Natural killer cell (primary cell): ENCODE results near the gene CCDC183. TPM values are rescaled to one million over a fixed set of nuclear protein-coding genes. Genes with fewer than 3 reads are reported as not detected.

Experiments
- ATAC-seq, 3 donors: fragments of 150-1000 bp in 2 of 3; fragments of 200-7000 bp in 1 of 3; cut with Tn5 transposase; 1 replicate in 1 of 3; 2 replicates in 2 of 3; pipeline ENCODE4 v1.10.0; 2021; ENCODE audit warnings: mild to moderate bottlenecking in 2 of 3, moderate library complexity in 2 of 3
- DNase-seq, 2 donors: peaks; one replicate each; pipeline versions ENCODE4 v3.0.0 to v3.0.0-alpha.2; 2013 to 2021; ENCODE audit warnings: mixed read lengths in 1 of 2
- H3K27ac ChIP-seq: one replicate; pipeline ENCODE4 v1.5.1; 2013; ENCODE audit warnings: mild to moderate bottlenecking, low read length
- H3K27me3 ChIP-seq: one replicate; pipeline ENCODE4 v1.6.1; 2013; ENCODE audit warnings: low read length; ENCODE audit not compliant: control insufficient read depth, insufficient read depth
- H3K36me3 ChIP-seq: one replicate; pipeline ENCODE4 v1.6.1; 2013; ENCODE audit warnings: low read length; ENCODE audit not compliant: control insufficient read depth, insufficient read depth
- H3K4me1 ChIP-seq: one replicate; pipeline ENCODE4 v1.6.1; 2013; ENCODE audit warnings: low read length; ENCODE audit not compliant: control insufficient read depth, insufficient read depth
- H3K4me3 ChIP-seq: one replicate; pipeline ENCODE4 v1.5.1; 2013; ENCODE audit warnings: low read length
- H3K9me3 ChIP-seq: one replicate; pipeline ENCODE4 v1.6.1; 2013; ENCODE audit warnings: low read length; ENCODE audit not compliant: control insufficient read depth, insufficient read depth
- H3K27ac Mint-ChIP-seq, 2 donors: one replicate each; pipeline ENCODE4 v1.8.0; 2022; ENCODE audit warnings: mild to moderate bottlenecking in 2 of 2, mixed read lengths in 2 of 2, moderate library complexity in 1 of 2
- H3K27me3 Mint-ChIP-seq, 2 donors: one replicate each; pipeline ENCODE4 v1.8.0; 2022; ENCODE audit warnings: low read depth in 2 of 2, mixed read lengths in 2 of 2
- H3K36me3 Mint-ChIP-seq: one replicate; pipeline ENCODE4 v1.8.0; 2022; ENCODE audit warnings: mixed read lengths
- H3K4me1 Mint-ChIP-seq, 2 donors: one replicate each; pipeline ENCODE4 v1.8.0; 2022; ENCODE audit warnings: mixed read lengths in 2 of 2
- H3K4me3 Mint-ChIP-seq: one replicate; pipeline ENCODE4 v1.8.0; 2022; ENCODE audit warnings: mild to moderate bottlenecking, moderate library complexity, mixed read lengths
- H3K9me3 Mint-ChIP-seq, 2 donors: one replicate each; pipeline ENCODE4 v1.8.0; 2022; ENCODE audit warnings: mixed read lengths in 2 of 2
- CTCF ChIP-seq: fragments of 200-600 bp; IDR thresholded peaks from one replicate; pipeline ENCODE4 v1.8.0; 2022; ENCODE audit warnings: antibody characterized with exemption
- WGBS: methylation state at CpG from one replicate; pipeline ENCODE4 v1.1.7; 2013; ENCODE audit warnings: missing lambda C conversion rate; ENCODE audit not compliant: insufficient coverage; 5-methylcytosine and 5-hydroxymethylcytosine counted together
- intact Hi-C: fragments of 100-400 bp; cut with micrococcal nuclease; formaldehyde crosslinking; loops from one replicate; pipeline ENCODE4 v1.14.2; 2022
- total RNA-seq, 4 donors: library from RNA; stranded (reverse); fragments of 120-200 nt in 1 of 4; gene quantifications; one replicate each; pipeline versions ENCODE4 v1.2.3 to v1.2.4, GENCODE V29; 2013 to 2022

The CCDC183 gene
- total RNA-seq, 3 donors from 2014 or later (not counting 1 experiment from before 2014, with no cell fraction given): 0.56 to 0.75 (median 0.65) TPM

DNA sequence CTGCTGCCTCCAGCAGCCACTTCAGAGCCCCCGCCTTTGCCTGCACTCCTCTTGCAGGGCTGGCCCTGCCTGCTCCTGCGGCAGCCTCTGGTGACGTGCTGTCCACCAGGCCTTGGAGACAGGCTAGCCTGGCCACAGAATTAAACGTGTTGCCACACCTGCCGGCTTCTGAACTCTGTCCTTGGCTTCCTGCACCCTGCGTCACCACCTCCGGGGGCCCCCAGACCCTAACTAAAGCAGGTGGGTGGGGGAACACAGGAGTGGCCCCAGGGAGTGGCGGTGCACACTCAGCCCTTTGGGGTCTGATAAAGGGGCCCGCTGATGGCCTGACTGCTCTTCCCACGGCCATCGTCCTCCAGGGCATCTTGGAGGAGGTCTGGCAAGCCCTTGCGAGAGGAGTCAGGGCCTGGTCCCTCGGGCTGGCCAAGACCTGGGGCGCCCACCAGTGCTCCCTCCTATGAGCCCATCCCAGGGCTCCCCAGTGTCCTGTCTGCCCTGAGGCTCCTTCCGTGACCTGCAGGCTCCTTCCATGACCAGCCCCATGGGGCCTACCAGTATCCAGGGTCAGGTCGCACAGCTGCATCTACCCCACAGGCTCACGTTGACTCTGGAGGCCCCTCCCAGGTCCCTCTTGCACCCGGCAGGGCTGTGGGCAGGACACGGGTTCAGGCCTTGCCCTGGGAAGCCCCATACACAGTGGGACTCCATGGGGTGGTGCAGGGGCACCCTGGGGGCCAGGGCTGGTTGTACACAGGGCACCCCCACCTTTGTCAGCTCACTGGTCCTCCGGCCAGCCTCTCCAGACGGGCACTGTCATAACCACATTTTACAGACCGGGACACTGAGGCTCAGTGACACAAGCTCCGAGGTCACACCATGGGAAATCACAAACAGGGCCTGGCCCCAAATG, 55.0 kb downstream of the CCDC183 start:
- H3K27ac Mint-ChIP-seq: peak overlapping the region in 1 of 2 donors; percentile 88
- ATAC-seq: no peak
- H3K4me1 ChIP-seq: peaks cover 33% of the 10 kb centered on the region

DNA sequence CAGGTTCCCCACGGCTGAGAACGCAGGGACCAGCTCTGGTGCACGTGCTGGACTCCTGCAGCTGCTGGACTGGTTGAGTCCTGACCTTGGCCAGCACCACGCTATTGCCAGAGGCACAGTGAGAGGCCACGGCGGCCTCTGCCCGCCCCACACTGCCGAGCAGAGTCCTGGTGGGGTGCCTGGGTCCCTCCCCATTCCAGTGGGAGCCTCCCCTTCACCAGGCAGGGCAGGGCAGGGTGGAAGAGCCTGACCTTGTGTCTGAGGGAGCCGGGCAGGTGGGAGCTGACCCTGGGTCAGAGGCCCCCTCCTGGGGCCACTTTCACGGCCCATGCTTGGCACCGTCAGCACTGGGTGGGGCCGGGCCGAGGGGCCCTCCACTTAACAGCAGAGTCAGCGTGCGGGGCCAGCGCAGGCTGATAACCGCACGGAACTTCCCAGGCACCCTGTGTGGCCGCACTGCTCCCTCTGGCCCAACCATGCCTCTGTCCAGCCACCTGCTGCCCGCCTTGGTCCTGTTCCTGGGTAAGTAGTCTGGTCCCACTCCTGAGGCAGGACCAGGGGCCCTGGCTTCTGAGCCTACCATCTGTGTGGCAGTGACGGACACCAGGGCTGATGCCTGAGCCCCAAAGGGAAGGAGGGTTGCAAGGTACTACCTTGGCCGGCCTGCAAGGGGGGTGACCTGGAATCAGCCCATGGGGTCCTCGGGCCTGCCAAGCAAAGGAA, 56.0 kb downstream of the CCDC183 start, which contains the start of gene MAMDC4:
TSS of gene MAMDC4 (plus strand) at position 406 of the 723 bp plus-strand sequence. CDS start at position 477, 71 bp downstream.
- H3K27ac Mint-ChIP-seq: peak within 1 kb of the TSS in 1 of 2 donors; percentile 88
- H3K36me3 Mint-ChIP-seq: no peaks in the 10 kb centered on the region
- DNase-seq (no peak), ATAC-seq (no peak)
- Histone ChIP-seq H3K4me3 (no peak within 1 kb of the TSS), H3K9me3 (no peaks in the 10 kb centered on the region), H3K27ac (no peak within 1 kb of the TSS), H3K27me3 (no peaks in the 10 kb centered on the region), H3K36me3 (peaks cover 3% of the 10 kb centered on the region), H3K4me1 (peaks cover 34% of the 10 kb centered on the region)
- H3K4me1 Mint-ChIP-seq: peaks cover 8 to 21% of the 10 kb centered on the region in 2 donors
- TF ChIP-seq CTCF: no peak
- 92% methylated on average over 23 of the region's 23 CpGs for WGBS
- peak within 1 kb of the TSS; percentile 55 for H3K4me3 Mint-ChIP-seq
- no peaks in the 10 kb centered on the region for H3K9me3 Mint-ChIP-seq
- no peaks in the 10 kb centered on the region for H3K27me3 Mint-ChIP-seq
- intact Hi-C loops: no loop called here

More for the DNA sequence above, 55.0 kb downstream of the CCDC183 start:
- intact Hi-C loops: no loop called here
- 92% methylated on average over 23 of the region's 23 CpGs for WGBS
- Histone ChIP-seq H3K27me3 (no peaks in the 10 kb centered on the region), H3K9me3 (no peaks in the 10 kb centered on the region), H3K27ac (no peak overlapping the region), H3K4me3 (no peak overlapping the region), H3K36me3 (peaks cover 3% of the 10 kb centered on the region)
- no peak for DNase-seq
- Mint-ChIP-seq H3K4me3 (peak overlapping the region; percentile 55), H3K36me3 (no peaks in the 10 kb centered on the region), H3K9me3 (no peaks in the 10 kb centered on the region), H3K27me3 (no peaks in the 10 kb centered on the region), H3K4me1 (peaks cover 8 to 27% of the 10 kb centered on the region in 2 donors)
- no peak for TF ChIP-seq CTCF

DNA sequence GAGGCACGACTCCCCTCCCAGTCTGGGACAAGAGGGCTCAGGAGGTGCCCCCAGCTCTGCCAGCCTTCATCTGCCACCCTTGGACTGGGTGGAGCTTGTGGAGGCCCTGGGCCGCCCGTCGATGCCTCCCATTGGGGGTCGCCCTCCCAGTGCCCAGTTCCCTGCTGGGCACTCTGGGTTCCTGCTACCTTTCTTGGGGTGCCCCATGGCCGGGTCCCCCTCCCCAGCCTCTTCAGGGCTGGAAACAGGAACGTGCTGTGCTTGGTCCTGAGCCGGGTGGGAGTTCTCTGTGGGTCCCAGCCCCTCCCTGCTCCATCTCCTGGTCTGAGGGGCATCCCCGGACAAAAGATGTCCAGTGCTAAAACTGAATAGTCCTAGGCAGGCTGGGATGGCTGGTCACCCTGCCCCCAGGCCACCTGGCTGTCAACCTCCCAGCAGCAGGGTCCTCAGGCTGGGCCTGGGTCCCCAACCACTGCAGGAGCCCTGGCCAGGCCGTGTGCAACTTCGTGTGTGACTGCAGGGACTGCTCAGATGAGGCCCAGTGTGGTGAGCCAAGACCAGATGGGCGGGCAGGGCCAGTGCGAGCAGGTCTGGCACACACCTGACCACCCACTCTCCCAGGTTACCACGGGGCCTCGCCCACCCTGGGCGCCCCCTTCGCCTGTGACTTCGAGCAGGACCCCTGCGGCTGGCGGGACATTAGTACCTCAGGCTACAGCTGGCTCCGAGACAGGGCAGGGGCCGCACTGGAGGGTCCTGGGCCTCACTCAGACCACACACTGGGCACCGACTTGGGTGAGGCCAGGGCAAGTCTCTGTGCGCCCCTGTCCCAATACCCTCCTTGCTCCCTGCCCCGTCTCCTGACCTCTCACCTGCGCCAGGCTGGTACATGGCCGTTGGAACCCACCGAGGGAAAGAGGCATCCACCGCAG, 56.8 kb downstream of the CCDC183 start:
- H3K36me3 ChIP-seq: peaks cover 3% of the 10 kb centered on the region
- H3K4me1 ChIP-seq: peaks cover 26% of the 10 kb centered on the region
- H3K27me3 Mint-ChIP-seq: no peaks in the 10 kb centered on the region
- no peak for TF ChIP-seq CTCF
- no peaks in the 10 kb centered on the region for H3K36me3 Mint-ChIP-seq
- no peak overlapping the region for H3K27ac Mint-ChIP-seq
- 89% methylated on average over 29 of the region's 29 CpGs for WGBS
- no peaks in the 10 kb centered on the region for H3K9me3 Mint-ChIP-seq
- no peak overlapping the region for H3K27ac ChIP-seq
- ATAC-seq (no peak), DNase-seq (no peak)
- H3K4me3 ChIP-seq: no peak overlapping the region
- H3K4me1 Mint-ChIP-seq: peaks cover 3 to 13% of the 10 kb centered on the region in 2 donors
- intact Hi-C loops: no loop called here
- no peaks in the 10 kb centered on the region for H3K27me3 ChIP-seq
- no peak overlapping the region for H3K4me3 Mint-ChIP-seq
- no peaks in the 10 kb centered on the region for H3K9me3 ChIP-seq
